Stimulated activated CD4-positive, alpha-beta T cell treated with anti-CD3 and anti-CD28 coated beads, Interleukin-2, amount 100 ng/mL, for 48 hours (primary cell): ENCODE results near the gene CHD2.

ENCODE experiments used
- DNase-seq, 2 donors: peaks; one replicate each; pipeline ENCODE4 v3.0.0-alpha.2; 2020

CHD2 gene

DNA sequence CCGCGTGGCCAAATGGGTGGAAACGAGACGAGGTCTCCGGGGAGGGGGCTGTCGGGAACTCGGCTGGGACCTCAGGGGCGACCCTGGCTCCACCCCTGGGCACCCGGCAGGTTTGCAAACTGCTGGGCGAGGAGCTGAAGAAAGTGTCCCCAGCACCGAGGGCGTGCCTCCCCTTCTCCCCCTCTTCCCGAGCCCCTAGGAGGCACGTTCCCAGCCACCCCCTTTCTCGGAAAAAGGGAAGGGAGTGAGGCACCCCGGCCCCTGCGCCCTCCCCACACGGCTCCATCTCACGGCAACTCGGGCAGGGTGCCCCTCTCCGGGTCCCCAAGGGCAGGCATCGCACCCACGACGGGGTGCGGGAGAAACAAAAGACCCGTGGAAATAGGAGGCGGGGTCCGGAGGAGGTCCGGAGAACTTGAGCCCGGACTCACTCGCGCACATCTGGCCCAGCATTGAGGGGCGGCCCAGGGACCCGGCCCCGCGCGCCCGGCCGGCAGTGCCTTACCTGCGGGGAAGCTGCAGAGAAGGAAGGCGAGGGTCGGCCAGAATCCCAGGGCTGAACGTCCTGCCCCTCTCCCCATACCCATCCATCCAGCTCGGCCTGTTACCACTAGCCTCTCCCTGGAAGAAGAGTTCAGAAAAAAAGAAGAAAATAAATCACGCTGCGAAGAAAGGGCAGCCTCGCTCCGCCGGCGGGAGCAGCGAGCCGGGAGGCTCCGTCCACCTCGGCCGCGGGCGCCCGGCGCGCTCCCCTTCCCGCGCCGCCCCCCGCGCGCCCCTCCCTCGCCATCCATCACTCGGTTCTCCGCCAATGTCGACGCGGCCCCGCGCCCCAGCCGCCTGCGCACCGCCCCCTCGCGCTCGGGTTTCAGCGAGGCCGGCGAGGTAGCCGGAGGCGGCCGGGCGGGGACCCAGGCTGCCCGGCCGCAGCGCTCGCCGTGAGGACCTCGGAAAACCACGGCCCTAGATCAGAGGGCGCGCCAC, 172.6 kb downstream of the CHD2 start:
- DNase-seq, result no peak

DNA sequence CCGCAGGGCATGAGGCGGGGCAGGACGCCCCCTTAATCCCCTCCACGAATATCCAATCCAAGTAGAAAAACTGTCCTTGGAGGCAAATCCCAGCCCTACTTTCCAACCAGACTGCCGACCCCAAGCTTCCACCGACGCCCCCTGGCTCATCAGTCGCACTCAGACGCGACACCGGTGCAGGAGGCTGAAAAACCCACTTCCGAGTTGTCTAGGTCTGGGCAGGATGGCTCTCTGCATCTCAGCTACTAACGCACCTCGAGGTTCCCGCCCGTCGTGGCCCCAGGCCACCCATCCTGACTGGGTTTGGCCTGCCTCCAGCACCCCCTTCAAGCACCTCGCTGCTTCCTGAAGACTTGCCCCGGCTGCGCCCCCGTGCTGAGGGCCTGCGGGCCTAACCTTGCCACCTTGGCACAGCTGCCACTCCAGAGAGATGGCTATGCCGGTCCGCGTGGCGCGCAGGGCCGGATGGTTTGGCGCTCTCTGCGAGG, 173.4 kb downstream of the CHD2 start:
- no peak for DNase-seq

DNA sequence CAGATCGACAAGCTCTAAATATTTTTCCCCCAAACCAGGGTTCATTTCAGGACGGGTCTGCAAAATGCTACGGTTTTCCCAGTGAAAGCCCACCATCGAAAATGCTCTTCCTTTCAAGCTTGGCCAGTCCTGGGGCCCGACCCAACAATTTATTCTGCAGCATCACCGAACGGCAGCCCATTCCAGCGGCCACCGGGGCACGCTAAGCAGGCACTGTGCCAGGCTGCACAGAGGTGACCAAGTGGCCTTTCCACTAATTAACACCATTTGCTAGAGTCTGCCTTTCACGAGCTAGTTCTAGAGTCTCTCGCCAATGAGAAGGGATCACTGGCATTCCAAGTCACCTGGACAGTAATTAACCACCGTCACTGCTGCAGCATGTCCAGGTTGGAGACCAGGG, 174.5 kb downstream of the CHD2 start:
- DNase-seq, result no peak

DNA sequence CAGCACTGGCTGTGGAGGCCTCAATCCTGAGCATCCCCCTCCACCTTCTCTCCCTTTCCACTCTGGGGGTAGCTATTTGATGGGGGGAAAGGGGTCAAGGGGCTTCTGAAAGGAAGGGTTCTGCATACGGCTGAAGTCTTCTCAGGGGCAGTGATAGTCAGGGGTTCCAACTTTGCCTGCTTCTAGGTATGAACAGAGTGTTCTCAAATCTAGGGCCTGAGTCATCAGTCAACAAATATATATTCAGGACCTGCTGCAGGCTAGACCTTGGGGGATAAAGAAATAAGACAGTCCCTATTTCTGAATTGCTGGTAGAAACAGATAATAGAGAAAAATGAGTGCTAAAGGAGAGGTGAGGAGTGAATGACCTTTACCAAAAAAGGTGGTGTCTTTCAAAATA, 176.1 kb downstream of the CHD2 start:
- no peak for DNase-seq

DNA sequence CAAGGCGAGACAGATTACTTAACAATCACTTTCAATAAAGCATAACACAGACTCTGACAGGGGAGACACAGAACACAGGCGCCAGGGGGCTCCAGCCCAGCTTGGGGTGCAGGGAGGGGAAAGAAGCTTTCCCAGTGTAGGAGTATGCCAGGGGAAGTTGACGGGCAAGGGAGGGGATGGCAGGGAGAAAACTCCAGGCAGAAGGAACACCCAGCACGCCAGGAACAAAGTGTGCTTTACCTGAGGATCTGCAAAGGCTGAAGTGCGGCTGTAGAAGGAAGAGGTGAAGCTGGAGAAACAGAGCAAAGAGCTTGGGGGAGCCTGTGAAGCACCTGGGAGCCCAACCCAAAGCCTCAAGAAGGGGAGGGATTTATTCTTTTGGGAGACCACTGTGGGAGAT, 176.8 kb downstream of the CHD2 start:
- DNase-seq, result no peak
